H1 (cell line): Measurements from ENCODE around the gene GNG7. TPM values are rescaled to one million over a fixed set of nuclear protein-coding genes. Genes with fewer than 3 reads are reported as not detected.
A peak's percentile ranks its signal among the peaks of the same experiment; 100 is the strongest.

Experiments used
- KDM1A ChIP-seq: fragments of 200-600, 300-600 bp; sonication (generic); IDR thresholded peaks from 2 replicates; pipeline ENCODE4 v1.7.1; 2016; ENCODE audit warnings: mild to moderate bottlenecking, low read length, borderline replicate concordance
- KDM4A ChIP-seq: IDR thresholded peaks from one replicate; pipeline ENCODE4 v1.7.1; 2012; ENCODE audit warnings: low read depth, mild to moderate bottlenecking, moderate library complexity, low read length, inconsistent platforms; ENCODE audit not compliant: severe bottlenecking
- RXRA ChIP-seq: IDR thresholded peaks from 2 replicates; pipeline ENCODE4 v1.6.1; 2011; ENCODE audit warnings: low read depth, mild to moderate bottlenecking, low read length, moderate library complexity; ENCODE audit not compliant: insufficient read depth
- SAP30 ChIP-seq: fragments of 300-600 bp; sonication (generic); IDR thresholded peaks from 2 replicates; pipeline ENCODE4 v1.7.1; 2012; ENCODE audit warnings: low read length, moderate library complexity, mild to moderate bottlenecking, inconsistent platforms; ENCODE audit not compliant: insufficient read depth, insufficient replicate concordance
- SIN3A ChIP-seq, 2 experiments: IDR thresholded peaks in 1 of 2; conservative IDR thresholded peaks in 1 of 2; 2 replicates each; pipeline ENCODE4 v1.6.1; 2011 to 2012; ENCODE audit warnings: low read length in 2 of 2, improper control_type of control experiment in 1 of 2, low read depth in 1 of 2, mild to moderate bottlenecking in 1 of 2
- polyA plus RNA-seq, 7 experiments: library from polyadenylated mRNA; depleted of rRNA in 3 of 7; stranded (reverse) in 5 of 7; unstranded in 2 of 7; fragments of >200 nt in 5 of 7; fragments of 200-250 nt in 2 of 7; gene quantifications; 1 replicate in 5 of 7; 2 replicates in 1 of 7; 4 replicates in 1 of 7; pipeline versions ENCODE4 v1.2.1 to v1.2.3, GENCODE V29; 2011 to 2013; ENCODE audit warnings: missing spikeins in 2 of 7, mixed read lengths in 2 of 7
- total RNA-seq: library from RNA; stranded (reverse); fragmentation: NEBNext Ultra II Directional; extraction: Animal tissue kit (Norgen Biotek cat#: 25700); gene quantifications from 2 replicates; pipeline ENCODE4 v1.2.1, GENCODE V29; 2021

GNG7 gene
- total and polyA plus RNA-seq, 2 of the 8 experiments (the other 6 are each of a cell fraction or from before 2014, with no cell fraction given): 2.8 to 7.8 TPM

GRCh38 chr19:2721570-2722540 lies 19.4 kb upstream of the GNG7 start (continued):
- TF ChIP-seq KDM1A (0 out of 2 replicates have a peak, but pooled peaks have one; percentile 22), SIN3A (conservative IDR thresholded peaks at IDR 0.05 in 1 of 2, IDR thresholded peaks at IDR 0.05 in 1 of 2; ENCODE audit: low read depth in 1 of 2, low read length in 2 of 2) (0 out of 4 replicates have a peak, but pooled peaks of 1 of the 2 experiments have one; percentile 12), KDM4A (peak; percentile 38), SAP30 (no peak), RXRA (no peak)
